Kidney (tissue), 14 donors: ENCODE measurements around the gene ATG10. TPM values are rescaled to one million over a fixed set of nuclear protein-coding genes. Genes with fewer than 3 reads are reported as not detected.
A peak's percentile ranks its signal among the peaks of the same experiment; 100 is the strongest.
"Not testable (repeated sequence)": the region's sequence is repeated elsewhere in the genome, so short reads cannot be mapped to it uniquely, and the experiment has no call there.

ENCODE experiments used
- DNase-seq, 5 donors: peaks; one replicate each; pipeline ENCODE4 v3.0.0-alpha.2; 2013 to 2020
- FAIRE-seq: peaks from 2 replicates; lab custom pipeline; 2012; peaks lifted over from hg19 to GRCh38; lab: Jason Lieb, UNC
- H3K27ac ChIP-seq, 2 donors: one replicate each; pipeline ENCODE4 v1.7.0; 2013; ENCODE audit warnings: low read depth in 2 of 2, low read length in 2 of 2, inconsistent platforms in 1 of 2
- H3K27me3 ChIP-seq: one replicate; pipeline ENCODE4 v1.7.1; 2013; ENCODE audit warnings: low read length, inconsistent platforms; ENCODE audit not compliant: control insufficient read depth, insufficient read depth
- H3K36me3 ChIP-seq, 3 donors: one replicate each; pipeline versions ENCODE4 v1.7.0 to v1.7.1; 2013; ENCODE audit warnings: low read length in 3 of 3, control low read depth in 1 of 3, inconsistent platforms in 1 of 3; ENCODE audit not compliant: insufficient read depth in 3 of 3, control insufficient read depth in 2 of 3
- H3K4me1 ChIP-seq, 3 donors: one replicate each; pipeline versions ENCODE4 v1.7.0 to v1.7.1; 2013; ENCODE audit warnings: low read length in 3 of 3, inconsistent platforms in 1 of 3, low read depth in 1 of 3; ENCODE audit not compliant: control insufficient read depth in 2 of 3, insufficient read depth in 2 of 3
- H3K4me3 ChIP-seq, 3 donors: one replicate each; pipeline versions ENCODE4 v1.7.0 to v1.8.1; 2013; ENCODE audit warnings: low read length in 3 of 3, control low read depth in 1 of 3, inconsistent platforms in 1 of 3
- H3K9ac ChIP-seq, 3 donors: one replicate each; pipeline versions ENCODE4 v1.7.0 to v1.7.1; 2013; ENCODE audit warnings: low read length in 3 of 3, control low read depth in 1 of 3, inconsistent platforms in 1 of 3
- H3K9me3 ChIP-seq, 3 donors: one replicate each; pipeline versions ENCODE4 v1.7.0 to v1.7.1; 2013; ENCODE audit warnings: low read length in 3 of 3, control low read depth in 1 of 3, inconsistent platforms in 1 of 3; ENCODE audit not compliant: control insufficient read depth in 2 of 3, insufficient read depth in 1 of 3
- intact Hi-C: fragments of 100-400 bp; cut with DNase I; formaldehyde crosslinking; loops from one replicate; pipeline ENCODE4 v1.11.1; 2022
- polyA plus RNA-seq: library from polyadenylated mRNA; stranded (reverse); fragments of 350-450 nt; fragmentation: Illumina TruSeq; extraction: RNeasy Lipid Tissue Mini Kit (QIAGEN cat#74804); gene quantifications from one replicate; pipeline ENCODE4 v1.2.3, GENCODE V29; 2014; ENCODE audit warnings: low read depth, low replicate concordance; ENCODE audit not compliant: insufficient read depth
- total RNA-seq: library from RNA; stranded (reverse); fragmentation: NEBNext Ultra II Directional; extraction: Animal tissue kit (Norgen Biotek cat#: 25700); gene quantifications from one replicate; pipeline ENCODE4 v1.2.1, GENCODE V29; 2021
- TF ChIP-seq, protein P1 (sequence below): IDR thresholded peaks from 3 replicates; pipeline ENCODE4 v1.5.1; 2012; ENCODE audit warnings: mild to moderate bottlenecking, moderate library complexity, borderline replicate concordance; ENCODE audit not compliant: insufficient read depth; ENCODE audit errors: extremely low read depth
- donor health status: control.
- donor health status: control.
- donor health status: control.
- donor health status: control.
- donor health status: control.
- donor health status: DM: yes; HTN: yes; CAD: no.
- donor health status: Normal renal cell carcinoma (clear cell type).

Gene ATG10
- total and polyA plus RNA-seq, 2 donors from 2014 or later, result 8.6 to 8.7 TPM

DNA sequence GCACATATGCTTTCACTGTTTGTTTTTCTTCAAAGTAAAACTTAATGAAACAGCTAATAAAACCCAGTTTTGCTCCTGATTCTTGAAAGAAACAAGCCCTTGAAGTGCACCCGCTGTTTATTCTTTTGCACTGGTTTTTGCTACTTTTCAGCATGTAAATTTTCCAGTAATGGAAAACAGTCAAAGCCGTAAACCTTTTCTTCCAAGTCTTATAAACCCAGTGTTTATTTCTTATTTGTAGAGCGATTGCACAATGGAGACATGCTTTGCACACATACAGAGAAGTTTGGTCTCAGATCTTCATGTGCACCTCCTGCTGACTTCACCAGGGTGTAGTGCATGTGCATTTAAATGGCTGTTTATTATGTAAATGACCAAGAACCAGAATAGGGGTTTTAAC, 51.8 kb downstream of the ATG10 start:
- Histone ChIP-seq H3K4me3 (no peak overlapping the region), H3K36me3 (no peaks in the 10 kb centered on the region), H3K9me3 (no peaks in the 10 kb centered on the region), H3K4me1 (no peaks in the 10 kb centered on the region), H3K27ac (no peak overlapping the region), H3K9ac (no peak overlapping the region), H3K27me3 (no peaks in the 10 kb centered on the region)
- intact Hi-C loops, result no loop called here
- TF ChIP-seq, protein P1, sequence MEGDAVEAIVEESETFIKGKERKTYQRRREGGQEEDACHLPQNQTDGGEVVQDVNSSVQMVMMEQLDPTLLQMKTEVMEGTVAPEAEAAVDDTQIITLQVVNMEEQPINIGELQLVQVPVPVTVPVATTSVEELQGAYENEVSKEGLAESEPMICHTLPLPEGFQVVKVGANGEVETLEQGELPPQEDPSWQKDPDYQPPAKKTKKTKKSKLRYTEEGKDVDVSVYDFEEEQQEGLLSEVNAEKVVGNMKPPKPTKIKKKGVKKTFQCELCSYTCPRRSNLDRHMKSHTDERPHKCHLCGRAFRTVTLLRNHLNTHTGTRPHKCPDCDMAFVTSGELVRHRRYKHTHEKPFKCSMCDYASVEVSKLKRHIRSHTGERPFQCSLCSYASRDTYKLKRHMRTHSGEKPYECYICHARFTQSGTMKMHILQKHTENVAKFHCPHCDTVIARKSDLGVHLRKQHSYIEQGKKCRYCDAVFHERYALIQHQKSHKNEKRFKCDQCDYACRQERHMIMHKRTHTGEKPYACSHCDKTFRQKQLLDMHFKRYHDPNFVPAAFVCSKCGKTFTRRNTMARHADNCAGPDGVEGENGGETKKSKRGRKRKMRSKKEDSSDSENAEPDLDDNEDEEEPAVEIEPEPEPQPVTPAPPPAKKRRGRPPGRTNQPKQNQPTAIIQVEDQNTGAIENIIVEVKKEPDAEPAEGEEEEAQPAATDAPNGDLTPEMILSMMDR, result no peak
- DNase-seq (peak in 2 of 5 donors; percentile 32 to 62), FAIRE-seq (no peak)

DNA sequence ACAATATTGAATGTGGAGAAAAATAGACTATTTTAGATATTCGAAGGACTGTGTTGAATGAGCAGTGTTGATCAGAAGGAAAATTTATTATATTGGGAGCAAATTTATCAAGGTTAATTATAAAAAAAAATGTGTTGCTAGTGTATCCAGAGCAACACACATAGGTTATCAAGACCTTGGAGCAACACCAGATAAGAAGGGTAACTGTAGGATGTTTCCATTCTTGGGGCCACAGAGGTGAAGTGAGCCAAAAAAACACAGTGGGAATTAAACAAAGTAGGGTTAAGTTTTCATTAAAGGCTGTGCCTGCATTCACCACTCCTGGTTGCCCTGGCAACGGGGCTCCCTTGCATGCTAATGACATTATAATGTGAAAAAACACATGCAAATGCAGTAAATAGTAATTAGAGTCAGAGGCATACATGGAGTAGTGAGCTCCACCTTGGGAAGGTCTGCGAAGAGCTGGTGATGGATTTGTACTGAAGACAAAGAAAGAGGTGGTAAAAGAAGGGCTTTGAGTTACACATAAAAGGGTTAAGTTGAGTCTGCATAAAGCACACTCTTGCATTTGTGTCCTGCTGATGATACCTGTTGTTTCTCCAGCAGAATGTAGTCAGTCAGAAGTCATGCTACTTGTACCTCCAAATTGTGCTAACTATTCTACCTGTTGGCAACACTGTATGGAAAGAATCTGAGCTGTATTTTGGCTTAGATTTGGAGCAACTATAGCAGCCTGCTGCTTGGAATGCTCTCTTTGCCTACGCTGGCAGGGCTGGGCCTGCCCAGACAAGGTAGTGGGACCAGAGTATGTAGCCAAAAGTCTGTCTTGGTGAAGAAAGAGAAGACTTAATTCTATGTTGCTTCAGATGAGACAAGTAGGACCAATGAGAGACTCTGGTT, 59.6 kb downstream of the ATG10 start:
- DNase-seq (peak in 1 of 5 donors; percentile 24), FAIRE-seq (no peak)
- TF ChIP-seq, protein P1, result no peak
- H3K27me3 ChIP-seq, result no peaks in the 10 kb centered on the region
- H3K4me1 ChIP-seq, result no peaks in the 10 kb centered on the region
- no peak overlapping the region for H3K9ac ChIP-seq
- no peak overlapping the region for H3K27ac ChIP-seq
- H3K9me3 ChIP-seq, result no peaks in the 10 kb centered on the region
- intact Hi-C loops, result no loop called here
- no peaks in the 10 kb centered on the region for H3K36me3 ChIP-seq
- H3K4me3 ChIP-seq, result no peak overlapping the region

DNA sequence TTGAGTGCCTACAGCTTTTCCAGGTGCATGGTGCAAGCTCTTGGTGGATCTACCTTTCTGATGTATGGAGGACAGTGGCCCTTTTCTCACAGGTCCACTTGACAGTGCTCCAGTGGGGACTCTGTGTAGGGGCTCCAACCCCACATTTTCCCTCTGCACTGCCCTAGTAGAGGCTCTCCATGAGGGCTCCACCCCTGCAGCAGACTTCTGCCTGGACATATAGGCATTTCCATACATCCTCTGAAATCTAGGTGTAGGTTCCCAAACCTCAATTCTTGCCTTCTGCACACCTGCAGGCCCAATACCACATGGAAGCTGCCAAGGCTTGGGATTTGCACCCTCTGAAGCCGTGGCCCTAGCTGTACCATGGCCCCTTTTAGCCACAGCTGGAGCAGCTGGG, 71.1 kb downstream of the ATG10 start:
- H3K4me1 ChIP-seq, H3K27me3 ChIP-seq, DNase-seq, intact Hi-C loops, H3K36me3 ChIP-seq, H3K9ac ChIP-seq, H3K27ac ChIP-seq, H3K9me3 ChIP-seq, H3K4me3 ChIP-seq, FAIRE-seq: not testable (repeated sequence)

DNA sequence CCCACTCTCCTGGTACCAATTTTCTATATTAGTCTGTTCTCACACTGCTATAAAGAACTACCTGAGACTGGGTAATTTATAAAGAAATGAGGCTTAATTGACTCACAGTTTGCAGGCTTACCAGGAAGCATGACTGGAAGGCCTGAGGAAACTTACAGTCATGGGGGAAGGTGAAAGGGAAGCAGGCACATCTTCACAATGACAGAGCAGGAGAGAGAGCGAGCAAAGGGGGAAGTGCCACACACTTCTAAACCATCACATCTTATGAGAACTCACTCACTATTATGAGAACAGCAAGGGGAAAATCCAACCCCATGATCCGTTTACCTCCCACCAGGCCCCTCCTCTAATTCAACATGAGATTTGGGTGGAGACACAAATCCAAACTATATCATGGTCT, 72.2 kb downstream of the ATG10 start:
- DNase-seq (no peak), FAIRE-seq (no peak)
- H3K4me1 ChIP-seq, result no peaks in the 10 kb centered on the region
- H3K4me3 ChIP-seq, result no peak overlapping the region
- H3K27me3 ChIP-seq, result no peaks in the 10 kb centered on the region
- no peak overlapping the region for H3K9ac ChIP-seq
- no peaks in the 10 kb centered on the region for H3K36me3 ChIP-seq
- H3K9me3 ChIP-seq, result no peaks in the 10 kb centered on the region
- H3K27ac ChIP-seq, result no peak overlapping the region
- TF ChIP-seq, protein P1, result no peak
- intact Hi-C loops, result no loop called here
